DND-41 (cell line): ENCODE data around the gene RNF6.
A peak's percentile ranks its signal among the peaks of the same experiment; 100 is the strongest.

Source experiments
- ATAC-seq: fragments of 200-7000 bp; cut with Tn5 transposase; 3 replicates; pipeline ENCODE4 v1.9.1; 2021; ENCODE audit warnings: low read depth; ENCODE audit not compliant: insufficient read depth
- DNase-seq: peaks from one replicate; pipeline ENCODE4 v3.0.0-alpha.2; 2020
- H2AFZ ChIP-seq: 2 replicates; pipeline ENCODE4 v1.6.0; 2012; ENCODE audit warnings: low read depth, low read length
- H3K27ac ChIP-seq: 2 replicates; pipeline ENCODE4 v1.5.1; 2012; ENCODE audit warnings: low read length, inconsistent platforms
- H3K27me3 ChIP-seq: fragments of 200-600 bp; sonication (generic); 2 replicates; pipeline ENCODE4 v1.6.0; 2012; ENCODE audit warnings: low read length, mild to moderate bottlenecking, inconsistent platforms; ENCODE audit not compliant: insufficient read depth, poor library complexity
- H3K36me3 ChIP-seq: 2 replicates; pipeline ENCODE4 v1.5.1; 2012; ENCODE audit warnings: low read length, inconsistent platforms; ENCODE audit not compliant: insufficient read depth
- H3K4me1 ChIP-seq: 2 replicates; pipeline ENCODE4 v1.5.1; 2012; ENCODE audit warnings: mild to moderate bottlenecking, low read length; ENCODE audit not compliant: insufficient read depth
- H3K4me2 ChIP-seq: 2 replicates; pipeline ENCODE4 v1.6.0; 2012; ENCODE audit warnings: mild to moderate bottlenecking, moderate library complexity, low read length, inconsistent platforms; ENCODE audit not compliant: insufficient read depth
- H3K4me3 ChIP-seq, 2 experiments: fragments of 200-600 bp in 1 of 2; shearing (Covaris generic) in 1 of 2; 2 replicates each; pipeline ENCODE4 v1.5.1; 2012 to 2016; ENCODE audit warnings: inconsistent platforms in 2 of 2, low read length in 2 of 2, mild to moderate bottlenecking in 2 of 2, low read depth in 1 of 2, moderate library complexity in 1 of 2
- H3K79me2 ChIP-seq: 2 replicates; pipeline ENCODE4 v1.6.0; 2012; ENCODE audit warnings: low read length, inconsistent platforms; ENCODE audit not compliant: insufficient read depth
- H3K9ac ChIP-seq: 2 replicates; pipeline ENCODE4 v1.6.0; 2012; ENCODE audit warnings: low read depth, mild to moderate bottlenecking, inconsistent platforms, low read length, moderate library complexity
- H3K9me3 ChIP-seq: 2 replicates; pipeline ENCODE4 v1.5.1; 2012; ENCODE audit warnings: low read length, moderate library complexity, mild to moderate bottlenecking, inconsistent platforms; ENCODE audit not compliant: insufficient read depth, severe bottlenecking
- H4K20me1 ChIP-seq: 2 replicates; pipeline ENCODE4 v1.6.0; 2012; ENCODE audit warnings: low read length; ENCODE audit not compliant: insufficient read depth
- EZH2 ChIP-seq: IDR thresholded peaks from 3 replicates; pipeline ENCODE4 v1.6.1; 2012; ENCODE audit warnings: borderline replicate concordance, low read depth, mild to moderate bottlenecking, moderate library complexity, low read length, inconsistent platforms; ENCODE audit not compliant: severe bottlenecking
- TF ChIP-seq, protein P1 (sequence below): IDR thresholded peaks from 2 replicates; pipeline ENCODE4 v1.5.1; 2012; ENCODE audit warnings: borderline replicate concordance, low read length, moderate library complexity, mild to moderate bottlenecking; ENCODE audit not compliant: poor library complexity, severe bottlenecking; ENCODE audit errors: extremely low read depth

Gene RNF6

DNA sequence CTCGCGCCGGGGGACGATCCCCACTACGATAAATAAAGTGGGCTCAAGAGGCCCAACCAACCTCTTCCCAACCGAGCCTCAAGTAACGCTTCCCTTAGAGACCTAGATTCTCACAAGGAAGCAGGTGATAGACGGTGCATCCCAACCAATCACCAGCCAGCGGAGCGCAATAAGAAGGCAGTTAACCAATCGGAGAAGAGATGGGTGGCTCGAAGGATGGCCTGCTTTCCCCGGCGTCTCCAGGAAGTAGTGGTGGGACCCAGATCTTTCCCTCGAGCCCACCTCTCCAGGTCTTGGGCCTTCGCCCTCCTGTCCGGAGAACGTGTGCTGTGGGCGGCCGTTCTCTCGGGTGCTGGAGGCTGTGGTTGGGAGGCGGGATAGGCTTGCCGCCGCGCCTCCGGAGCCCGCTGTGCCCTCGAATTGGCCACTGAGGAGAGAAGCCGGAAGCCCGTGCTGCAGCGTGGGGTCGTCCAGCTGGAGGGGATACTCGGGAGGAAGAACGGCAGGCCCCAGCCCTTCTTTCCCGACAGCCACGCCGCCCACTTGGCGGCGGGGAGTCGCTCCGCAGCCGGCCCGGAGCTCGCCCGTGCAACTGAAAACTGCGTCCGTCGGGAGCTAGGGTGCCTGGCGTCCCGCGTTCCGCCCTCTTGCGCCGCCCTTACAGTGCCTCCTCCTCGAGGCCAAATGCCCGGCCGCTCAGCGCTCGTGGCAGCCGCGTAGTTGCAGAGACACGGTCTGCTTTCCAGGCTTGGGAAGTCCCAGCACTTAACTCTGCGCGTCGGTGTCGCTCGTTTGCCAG lies at the start of gene RNF6:
Gene RNF6 (minus strand): TSS at position 594 of the 799 bp plus-strand sequence. CDS start 2,665 bp downstream, outside the sequence.
- no peak for TF ChIP-seq EZH2
- TF ChIP-seq, protein P1, sequence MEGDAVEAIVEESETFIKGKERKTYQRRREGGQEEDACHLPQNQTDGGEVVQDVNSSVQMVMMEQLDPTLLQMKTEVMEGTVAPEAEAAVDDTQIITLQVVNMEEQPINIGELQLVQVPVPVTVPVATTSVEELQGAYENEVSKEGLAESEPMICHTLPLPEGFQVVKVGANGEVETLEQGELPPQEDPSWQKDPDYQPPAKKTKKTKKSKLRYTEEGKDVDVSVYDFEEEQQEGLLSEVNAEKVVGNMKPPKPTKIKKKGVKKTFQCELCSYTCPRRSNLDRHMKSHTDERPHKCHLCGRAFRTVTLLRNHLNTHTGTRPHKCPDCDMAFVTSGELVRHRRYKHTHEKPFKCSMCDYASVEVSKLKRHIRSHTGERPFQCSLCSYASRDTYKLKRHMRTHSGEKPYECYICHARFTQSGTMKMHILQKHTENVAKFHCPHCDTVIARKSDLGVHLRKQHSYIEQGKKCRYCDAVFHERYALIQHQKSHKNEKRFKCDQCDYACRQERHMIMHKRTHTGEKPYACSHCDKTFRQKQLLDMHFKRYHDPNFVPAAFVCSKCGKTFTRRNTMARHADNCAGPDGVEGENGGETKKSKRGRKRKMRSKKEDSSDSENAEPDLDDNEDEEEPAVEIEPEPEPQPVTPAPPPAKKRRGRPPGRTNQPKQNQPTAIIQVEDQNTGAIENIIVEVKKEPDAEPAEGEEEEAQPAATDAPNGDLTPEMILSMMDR = no peak
- DNase-seq (peak; percentile 95), ATAC-seq (peak; percentile 97)
- Histone ChIP-seq H3K79me2 (peaks cover 27% of the 10 kb centered on the region), H3K27ac (peak within 1 kb of the TSS; percentile 97), H3K9me3 (no peaks in the 10 kb centered on the region), H3K4me1 (peaks cover 28% of the 10 kb centered on the region), H3K4me3 (peak within 1 kb of the TSS; percentile 86 to 89), H2AFZ (peak within 1 kb of the TSS; percentile 99), H4K20me1 (no peaks in the 10 kb centered on the region; the same call in 1 of the 2 replicates), H3K9ac (peak within 1 kb of the TSS; percentile 94), H3K36me3 (peaks cover 37% of the 10 kb centered on the region), H3K27me3 (no peaks in the 10 kb centered on the region), H3K4me2 (peak within 1 kb of the TSS; percentile 75)

DNA sequence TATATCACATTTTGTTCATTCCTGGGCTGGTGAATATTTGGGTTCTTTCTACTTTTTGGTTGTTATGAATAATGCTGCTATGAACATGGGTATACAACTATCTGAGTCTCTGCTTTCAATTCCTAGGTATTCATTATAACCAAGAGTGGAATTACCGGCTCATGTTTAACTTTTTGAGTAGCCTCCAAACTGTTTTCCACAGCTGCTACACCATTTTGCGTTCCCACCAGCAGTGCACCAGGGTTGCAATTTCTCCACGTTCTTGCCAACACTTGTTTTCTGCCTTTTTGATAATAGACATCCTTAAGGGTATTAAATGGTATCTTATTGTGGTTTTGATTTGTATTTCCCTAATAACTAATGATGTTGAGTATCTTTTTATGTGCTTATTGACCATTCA lies 48.6 kb upstream of the RNF6 start:
- peaks cover 44% of the 10 kb centered on the region for H4K20me1 ChIP-seq
- H3K9ac ChIP-seq = no peak overlapping the region
- no peaks in the 10 kb centered on the region for H3K9me3 ChIP-seq
- ATAC-seq (no peak), DNase-seq (no peak)
- H3K79me2 ChIP-seq = peaks cover 89% of the 10 kb centered on the region
- H3K4me2 ChIP-seq = no peak overlapping the region
- H3K4me3 ChIP-seq = no peak overlapping the region
- TF ChIP-seq, protein P1 = no peak
- no peak for TF ChIP-seq EZH2
- no peaks in the 10 kb centered on the region for H3K27me3 ChIP-seq
- H3K36me3 ChIP-seq = no peaks in the 10 kb centered on the region
- H3K4me1 ChIP-seq = no peaks in the 10 kb centered on the region
- no peak overlapping the region for H3K27ac ChIP-seq
- no peak overlapping the region for H2AFZ ChIP-seq

DNA sequence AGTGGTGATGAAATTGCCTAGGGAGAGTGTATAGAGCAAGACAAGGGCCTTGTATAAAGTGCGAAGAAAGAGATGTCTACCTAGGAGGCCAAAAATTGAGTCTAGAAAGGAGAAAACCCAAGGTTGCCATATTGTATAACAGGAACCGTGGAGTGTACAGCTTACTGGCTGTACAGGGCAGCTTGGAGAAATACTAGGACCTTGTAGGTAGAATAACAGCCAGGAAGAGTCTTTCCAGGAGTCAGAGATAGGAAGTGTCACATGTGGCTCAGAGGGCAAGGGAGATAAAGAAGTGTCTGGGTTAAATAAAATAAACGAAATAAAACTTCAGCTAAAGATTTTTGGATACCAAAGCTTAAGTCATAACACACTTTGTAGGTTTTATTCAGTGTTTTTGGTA lies 44.2 kb upstream of the RNF6 start:
- no peaks in the 10 kb centered on the region for H3K27me3 ChIP-seq
- H3K9ac ChIP-seq = no peak overlapping the region
- DNase-seq = no peak
- no peak overlapping the region for H3K4me3 ChIP-seq
- peaks cover 65% of the 10 kb centered on the region for H4K20me1 ChIP-seq
- ATAC-seq = no peak
- H3K36me3 ChIP-seq = no peaks in the 10 kb centered on the region
- H3K4me1 ChIP-seq = no peaks in the 10 kb centered on the region
- no peak overlapping the region for H2AFZ ChIP-seq
- no peak overlapping the region for H3K4me2 ChIP-seq
- peaks cover 92% of the 10 kb centered on the region for H3K79me2 ChIP-seq
- TF ChIP-seq, protein P1 = no peak
- no peak for TF ChIP-seq EZH2
- H3K9me3 ChIP-seq = no peaks in the 10 kb centered on the region
- H3K27ac ChIP-seq = no peak overlapping the region
